Measurements from ENCODE around the gene SLC6A15.

DNA sequence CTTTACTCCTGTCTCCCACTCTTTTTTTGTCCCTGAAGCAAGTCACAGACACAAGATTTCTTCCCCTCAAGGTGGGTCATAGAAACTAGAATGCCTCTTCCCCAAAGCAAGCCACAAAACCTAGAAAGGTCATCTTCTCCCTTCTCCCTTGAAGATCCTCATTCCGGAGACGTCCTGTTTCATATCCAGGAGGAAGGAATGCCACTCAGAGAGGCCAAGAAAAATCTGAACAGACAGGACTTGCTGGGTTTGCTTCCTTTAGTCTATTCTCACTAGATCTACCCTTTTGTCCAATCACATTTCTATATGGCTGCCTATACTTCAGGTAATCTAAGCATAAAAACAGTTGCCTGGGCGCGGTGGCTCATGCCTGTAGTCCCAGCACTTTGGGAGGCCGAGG, 23.7 kb downstream of the SLC6A15 start:
- no peak for TF ChIP-seq GATA2 (IDR thresholded peaks at IDR 0.05; ENCODE audit: low read depth, low read length)
- no peak for TF ChIP-seq GATA3 (IDR thresholded peaks at IDR 0.05; ENCODE audit: low read depth, low read length)

Data from SH-SY5Y (cell line).